Right lobe of liver (tissue), 6 donors: Measurements from ENCODE around the gene CDHR5. TPM values are rescaled to one million over a fixed set of nuclear protein-coding genes. Genes with fewer than 3 reads are reported as not detected.

Source experiments
- ATAC-seq, 4 donors: fragments of 200-7000 bp; cut with Tn5 transposase; one replicate each; pipeline ENCODE4 v1.9.1; 2020; ENCODE audit warnings: mild to moderate bottlenecking in 4 of 4, moderate library complexity in 4 of 4
- DNase-seq, 3 donors: peaks; one replicate each; pipeline ENCODE4 v3.0.0-alpha.2; 2020
- H3K27ac ChIP-seq, 3 donors: fragments of 200-600 bp; one replicate each; pipeline ENCODE4 v1.8.0; 2022
- H3K27me3 ChIP-seq, 2 donors: fragments of 200-600 bp; one replicate each; pipeline ENCODE4 v1.8.0; 2022
- H3K36me3 ChIP-seq, 4 donors: fragments of 200-600 bp; sonication (generic) in 1 of 4; one replicate each; pipeline versions ENCODE4 v1.5.1 to v1.8.0; 2017 to 2022; ENCODE audit warnings: control low read depth in 1 of 4
- H3K4me1 ChIP-seq, 4 donors: fragments of 200-600 bp; sonication (generic) in 1 of 4; one replicate each; pipeline versions ENCODE4 v1.5.1 to v1.8.0; 2017 to 2022; ENCODE audit warnings: control low read depth in 1 of 4
- H3K4me3 ChIP-seq, 3 donors: fragments of 200-600 bp; one replicate each; pipeline ENCODE4 v1.8.0; 2022
- H3K9me3 ChIP-seq, 4 donors: fragments of 200-600 bp; sonication (generic) in 1 of 4; one replicate each; pipeline versions ENCODE4 v1.5.1 to v1.8.0; 2017 to 2022; ENCODE audit warnings: control low read depth in 1 of 4
- POLR2A ChIP-seq: fragments of 450-650 bp; IDR thresholded peaks from one replicate; pipeline ENCODE4 v1.6.1; 2017; ENCODE audit warnings: antibody characterized with exemption, mild to moderate bottlenecking
- WGBS: methylation state at CpG from one replicate; pipeline ENCODE4 v1.1.6; 2018; ENCODE audit warnings: low coverage, low lambda C conversion rate; ENCODE audit not compliant: insufficient coverage; ENCODE audit errors: missing lambda C conversion rate; 5-methylcytosine and 5-hydroxymethylcytosine counted together
- intact Hi-C, 2 donors: fragments of 100-400 bp; cut with DNase I; formaldehyde crosslinking; loops; one replicate each; pipeline versions ENCODE4 v1.11.2 to v1.14.1; 2022
- microRNA counts: library from miRNA; unstranded; fragments of <30 nt; microRNA quantifications from one replicate; lab custom pipeline; 2016
- microRNA-seq, 2 donors: library from miRNA; unstranded; fragments of <30 nt; microRNA quantifications; one replicate each; pipeline ENCODE4, GENCODE V29; 2019 to 2020
- small RNA-seq, 2 experiments: library from RNA; depleted of rRNA; stranded (forward); fragments of <200 nt; gene quantifications; one replicate each; pipeline ENCODE3, GENCODE V24; 2016
- total RNA-seq, 6 experiments: library from RNA; depleted of rRNA in 2 of 6; stranded (reverse); fragments of >200 nt in 2 of 6; fragmentation: NEBNext Ultra II Directional in 3 of 6; extraction: Animal tissue kit (Norgen Biotek cat#: 25700) in 3 of 6; gene quantifications; one replicate each; pipeline versions ENCODE4 v1.1.0 to v1.2.4, GENCODE V29; 2016 to 2023
- TF ChIP-seq, protein P1 (sequence below), 4 donors: fragments of 200-600 bp in 3 of 4; fragments of 450-650 bp in 1 of 4; IDR thresholded peaks; one replicate each; pipeline versions ENCODE4 v1.5.1 to v1.8.0; 2016 to 2022; ENCODE audit warnings: antibody characterized with exemption in 4 of 4, mild to moderate bottlenecking in 2 of 4
- donor health status: DM: no; HTN: yes; CAD: no.
- donor health status: DM: no; HTN: no; CAD: no.
- donor health status: DM: no; HTN: no; CAD: no.
- donor health status: DM: no; HTN: yes; CAD: no.
- donor health status: DM: no; HTN: yes; CAD: no.

Gene CDHR5
- total RNA-seq, 6 experiments from 2014 or later: 59.4 to 162 (median 80.7) TPM

DNA sequence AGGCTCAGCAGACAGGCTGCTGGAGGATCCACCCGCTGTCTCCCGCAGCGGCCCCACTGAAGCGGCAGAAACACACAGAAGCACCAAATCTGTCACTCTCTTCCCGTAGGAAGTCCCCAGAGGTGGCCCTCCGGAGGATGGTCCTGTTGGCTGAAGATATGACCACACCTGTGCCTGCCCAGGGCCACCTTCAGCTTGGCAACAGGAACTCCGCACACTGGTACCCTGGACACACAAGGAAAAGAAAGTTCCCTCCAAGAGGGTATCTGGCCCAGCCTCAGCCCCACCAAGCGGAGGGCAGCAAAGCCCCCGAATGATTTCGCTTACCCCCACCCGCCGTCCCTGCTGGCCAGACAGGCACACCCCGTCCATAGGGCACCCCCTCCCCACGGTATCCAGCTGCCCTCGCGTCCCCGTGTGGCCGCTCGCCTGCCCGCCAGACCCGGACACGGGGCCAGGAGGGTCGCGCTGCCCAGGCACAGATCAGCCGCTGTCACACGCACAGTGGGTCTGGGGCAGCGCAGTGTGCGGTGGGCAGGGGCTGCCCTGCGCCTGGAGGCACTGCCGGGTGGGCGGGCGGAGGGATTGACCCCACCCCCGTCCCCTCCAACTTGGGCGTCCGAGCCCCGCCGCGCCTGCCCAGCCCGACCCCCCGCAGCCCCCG is 57.0 kb downstream of the CDHR5 start:
- H3K4me3 ChIP-seq: peak overlapping the region; percentile 61 to 71 (median 68)
- no CpG with 5 or more reads among the region's 41 CpGs for WGBS
- ATAC-seq (peak in 2 of 4 donors; percentile 0 to 1), DNase-seq (peak in 2 of 3 donors; percentile 57 to 64)
- no peaks in the 10 kb centered on the region for H3K27me3 ChIP-seq
- TF ChIP-seq, protein P1, sequence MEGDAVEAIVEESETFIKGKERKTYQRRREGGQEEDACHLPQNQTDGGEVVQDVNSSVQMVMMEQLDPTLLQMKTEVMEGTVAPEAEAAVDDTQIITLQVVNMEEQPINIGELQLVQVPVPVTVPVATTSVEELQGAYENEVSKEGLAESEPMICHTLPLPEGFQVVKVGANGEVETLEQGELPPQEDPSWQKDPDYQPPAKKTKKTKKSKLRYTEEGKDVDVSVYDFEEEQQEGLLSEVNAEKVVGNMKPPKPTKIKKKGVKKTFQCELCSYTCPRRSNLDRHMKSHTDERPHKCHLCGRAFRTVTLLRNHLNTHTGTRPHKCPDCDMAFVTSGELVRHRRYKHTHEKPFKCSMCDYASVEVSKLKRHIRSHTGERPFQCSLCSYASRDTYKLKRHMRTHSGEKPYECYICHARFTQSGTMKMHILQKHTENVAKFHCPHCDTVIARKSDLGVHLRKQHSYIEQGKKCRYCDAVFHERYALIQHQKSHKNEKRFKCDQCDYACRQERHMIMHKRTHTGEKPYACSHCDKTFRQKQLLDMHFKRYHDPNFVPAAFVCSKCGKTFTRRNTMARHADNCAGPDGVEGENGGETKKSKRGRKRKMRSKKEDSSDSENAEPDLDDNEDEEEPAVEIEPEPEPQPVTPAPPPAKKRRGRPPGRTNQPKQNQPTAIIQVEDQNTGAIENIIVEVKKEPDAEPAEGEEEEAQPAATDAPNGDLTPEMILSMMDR (IDR thresholded peaks at IDR 0.05): no peak
- no peak for TF ChIP-seq POLR2A
- H3K27ac ChIP-seq: peak overlapping the region in 2 of 3 donors; percentile 56 to 79
- intact Hi-C loops: no loop called here
- no peaks in the 10 kb centered on the region for H3K9me3 ChIP-seq
- H3K36me3 ChIP-seq: peaks cover 0 to 4% (median 0%) of the 10 kb centered on the region in 4 donors
- H3K4me1 ChIP-seq: peaks cover 0 to 25% (median 6%) of the 10 kb centered on the region in 4 donors

DNA sequence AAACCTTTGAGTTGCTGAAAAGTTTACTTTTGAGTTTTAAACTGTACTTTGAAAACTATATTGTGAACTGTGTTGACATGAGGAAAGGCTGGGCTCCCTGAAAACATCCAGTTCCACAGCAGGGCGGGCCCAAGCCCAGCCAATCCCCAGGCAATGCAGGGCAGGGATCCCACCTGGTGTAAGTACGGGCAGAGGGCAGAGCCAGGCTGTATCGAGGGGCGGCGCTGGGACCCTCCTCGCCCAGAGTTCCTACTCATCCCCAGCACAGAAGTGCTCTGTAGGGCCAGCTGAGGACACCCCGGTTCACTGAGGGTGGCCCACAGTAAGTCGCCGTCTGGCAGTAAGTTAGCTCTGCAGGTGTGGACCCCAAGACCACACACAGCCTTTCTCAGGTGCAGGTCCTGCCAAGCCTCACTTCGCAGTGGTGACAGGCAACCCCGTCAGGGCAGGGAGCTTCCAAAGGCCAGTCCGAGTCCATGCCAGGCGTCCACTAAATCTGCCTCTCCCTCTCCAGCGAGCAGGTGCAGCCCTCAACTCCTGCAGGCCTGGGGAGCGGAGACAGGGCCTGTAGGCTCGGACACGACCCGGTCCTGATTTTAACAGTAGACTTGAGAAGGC is 57.6 kb downstream of the CDHR5 start:
- H3K9me3 ChIP-seq: no peaks in the 10 kb centered on the region
- intact Hi-C loops: no loop called here
- peaks cover 0 to 6% (median 2%) of the 10 kb centered on the region in 4 donors for H3K36me3 ChIP-seq
- TF ChIP-seq, protein P1 (IDR thresholded peaks at IDR 0.05): no peak
- no peak for TF ChIP-seq POLR2A
- H3K4me3 ChIP-seq: peak overlapping the region in 2 of 3 donors; percentile 68 to 71
- H3K27ac ChIP-seq: peak overlapping the region in 1 of 3 donors; percentile 79
- H3K4me1 ChIP-seq: peaks cover 0 to 29% (median 10%) of the 10 kb centered on the region in 4 donors
- no peak for ATAC-seq
- no CpG with 5 or more reads among the region's 18 CpGs for WGBS
- H3K27me3 ChIP-seq: no peaks in the 10 kb centered on the region
- DNase-seq: peak in 2 of 3 donors; percentile 57 to 67

MicroRNAs encoded within 50 kb of the gene (microRNA counts, 767-probe panel; counts per million panel counts)
- 237 counts per million for microRNA hsa-miR-210 (lab: Ali Mortazavi, UCI)

Small RNA genes within 50 kb of the gene (microRNA-seq; reads per million reads assigned to microRNA genes)
- gene MIR210: 252 to 336 reads per million in 2 donors

Small RNA genes within 50 kb of the gene (small RNA-seq; reads per million reads assigned to genes)
- 16.2 to 16.4 reads per million in 2 experiments for gene MIR210

Other genes starting within 250 kb of the CDHR5 start
- gene PKP3, start 230.7 kb downstream of the CDHR5 start, total RNA-seq: 1 to 10 TPM in 1 of 6 experiments, under 1 TPM in 2, not detected in 3; 0.43 to 1.5 (median 0.47) TPM
- gene SIGIRR, start 210.0 kb downstream of the CDHR5 start, total RNA-seq: 100 to 1,000 TPM in 2 of 6 experiments, 10 to 100 TPM in 4; 48.2 to 133 (median 66.3) TPM
- gene ANO9, start 182.9 kb downstream of the CDHR5 start, total RNA-seq: 1 to 10 TPM in 1 of 6 experiments, under 1 TPM in 4, not detected in 1; 0.09 to 1.0 (median 0.28) TPM
- 10 to 100 TPM in 4 of 6 experiments, 1 to 10 TPM in 2; 8.4 to 21.9 (median 11.4) TPM for gene PTDSS2, start 174.7 kb downstream of the CDHR5 start, total RNA-seq
- gene RNH1, start 117.7 kb downstream of the CDHR5 start, total RNA-seq: 100 to 1,000 TPM in 2 of 6 experiments, 10 to 100 TPM in 4; 66.4 to 135 (median 76.2) TPM
- 10 to 100 TPM in 5 of 6 experiments, 1 to 10 TPM in 1; 7.6 to 20.9 (median 14.8) TPM for gene HRAS, start 89.4 kb downstream of the CDHR5 start, total RNA-seq
- 1 to 10 TPM in 1 of 6 experiments, under 1 TPM in 4, not detected in 1; 0.12 to 1.1 (median 0.71) TPM for gene LRRC56, start 87.4 kb downstream of the CDHR5 start, total RNA-seq
- gene LMNTD2, start 64.2 kb downstream of the CDHR5 start, total RNA-seq: 10 to 100 TPM in 1 of 6 experiments, 1 to 10 TPM in 5; 4.7 to 14.7 (median 7.9) TPM
- 10 to 100 TPM; 20.5 to 61.1 (median 39.5) TPM for gene RASSF7, start 64.0 kb downstream of the CDHR5 start, total RNA-seq
- 10 to 100 TPM; 15.4 to 21.9 (median 20.3) TPM for gene PHRF1, start 48.5 kb downstream of the CDHR5 start, total RNA-seq
- 10 to 100 TPM; 27.3 to 72.8 (median 47.7) TPM for gene IRF7, start 9.0 kb downstream of the CDHR5 start, total RNA-seq
- not detected for gene SCT, start 2.2 kb upstream of the CDHR5 start, total RNA-seq
- under 1 TPM in 4 of 6 experiments, not detected in 2; 0.31 to 0.90 (median 0.41) TPM for gene DRD4, start 12.3 kb upstream of the CDHR5 start, total RNA-seq
- 10 to 100 TPM; 11.3 to 17.9 (median 14.0) TPM for gene DEAF1, start 70.3 kb upstream of the CDHR5 start, total RNA-seq
- gene TMEM80, start 70.9 kb upstream of the CDHR5 start, total RNA-seq: 10 to 100 TPM in 3 of 6 experiments, 1 to 10 TPM in 3; 6.9 to 15.5 (median 10.5) TPM
- 100 to 1,000 TPM in 5 of 6 experiments, 10 to 100 TPM in 1; 95.8 to 184 (median 120) TPM for gene EPS8L2, start 81.3 kb upstream of the CDHR5 start, total RNA-seq
- gene TALDO1, start 122.5 kb upstream of the CDHR5 start, total RNA-seq: 100 to 1,000 TPM; 102 to 184 (median 150) TPM
- gene GATD1, start 152.5 kb upstream of the CDHR5 start, total RNA-seq: 10 to 100 TPM; 15.8 to 31.9 (median 27.7) TPM
- gene CEND1, start 165.1 kb upstream of the CDHR5 start, total RNA-seq: not detected
- 10 to 100 TPM; 20.6 to 40.2 (median 29.9) TPM for gene SLC25A22, start 173.3 kb upstream of the CDHR5 start, total RNA-seq
- gene PIDD1, start 180.3 kb upstream of the CDHR5 start, total RNA-seq: 10 to 100 TPM in 2 of 6 experiments, 1 to 10 TPM in 4; 6.5 to 11.8 (median 9.8) TPM
- 100 to 1,000 TPM; 212 to 574 (median 457) TPM for gene RPLP2, start 185.0 kb upstream of the CDHR5 start, total RNA-seq
- gene PNPLA2, start 194.0 kb upstream of the CDHR5 start, total RNA-seq: 10 to 100 TPM; 33.2 to 97.1 (median 69.6) TPM
- 1 to 10 TPM; 2.2 to 4.0 (median 3.1) TPM for gene CRACR2B, start 203.0 kb upstream of the CDHR5 start, total RNA-seq
- 100 to 1,000 TPM in 5 of 6 experiments, 10 to 100 TPM in 1; 70.8 to 156 (median 135) TPM for gene CD151, start 208.0 kb upstream of the CDHR5 start, total RNA-seq
- 10 to 100 TPM; 34.5 to 88.1 (median 72.9) TPM for gene POLR2L, start 217.6 kb upstream of the CDHR5 start, total RNA-seq
- gene TSPAN4, start 217.9 kb upstream of the CDHR5 start, total RNA-seq: 10 to 100 TPM; 14.9 to 80.6 (median 30.5) TPM